ENCODE measurements around the gene RGS12. TPM values are rescaled to one million over a fixed set of nuclear protein-coding genes. Genes with fewer than 3 reads are reported as not detected.
A peak's percentile ranks its signal among the peaks of the same experiment; 100 is the strongest.

RGS12 gene
- total RNA-seq, 1 experiment from 2014 or later: 16.9 TPM

GRCh38 chr4:3283916-3284315 lies 8.9 kb upstream of the RGS12 start:
- DNase-seq: peak; percentile 33
- Histone ChIP-seq H3K14ac (ENCODE audit: insufficient read depth, low read length) (no peak overlapping the region), H3K79me1 (ENCODE audit: insufficient read depth, low read depth, low read length, poor library complexity, severe bottlenecking) (no peaks in the 10 kb centered on the region), H2BK120ac (ENCODE audit: low read depth, low read length, poor library complexity, severe bottlenecking) (no peak overlapping the region), H2AFZ (ENCODE audit: low read length) (no peak overlapping the region), H3K56ac (ENCODE audit: insufficient read length, low read depth, low read length) (no peak overlapping the region), H4K5ac (ENCODE audit: insufficient read length, low read depth, low read length) (no peak overlapping the region), H3K4ac (ENCODE audit: low read depth, low read length) (no peak overlapping the region), H3K27ac (ENCODE audit: insufficient read length, low read depth, low read length) (no peak overlapping the region), H3K27me3 (ENCODE audit: insufficient read depth, low read length) (no peaks in the 10 kb centered on the region), H3K79me2 (ENCODE audit: insufficient read depth, low read length) (no peaks in the 10 kb centered on the region), H3K9ac (ENCODE audit: extremely low read depth, insufficient read length, low read length) (no peak overlapping the region), H4K8ac (replicated peaks; ENCODE audit: insufficient read length, low read depth, low read length) (no peak overlapping the region), H3K9me3 (ENCODE audit: control insufficient read depth, low read depth, low read length) (no peaks in the 10 kb centered on the region), H2BK15ac (ENCODE audit: low read depth, low read length) (no peak overlapping the region), H3T11ph (ENCODE audit: low read length) (no peak overlapping the region), H3K23me2 (ENCODE audit: insufficient read length, low read depth, low read length, poor library complexity, severe bottlenecking) (no peaks in the 10 kb centered on the region), H4K91ac (ENCODE audit: insufficient read length, low read depth, low read length) (no peak overlapping the region), H3K18ac (ENCODE audit: insufficient read length, low read depth, low read length) (no peak overlapping the region), H2BK20ac (ENCODE audit: low read depth, low read length, poor library complexity, severe bottlenecking) (no peak overlapping the region), H3K4me1 (ENCODE audit: insufficient read depth, low read length) (no peaks in the 10 kb centered on the region), H4K20me1 (ENCODE audit: control insufficient read depth, insufficient read depth, insufficient read length) (no peaks in the 10 kb centered on the region), H2BK12ac (ENCODE audit: insufficient read length, low read depth, low read length) (no peak overlapping the region), H3K23ac (ENCODE audit: insufficient read length, low read depth, low read length) (no peak overlapping the region), H2BK5ac (ENCODE audit: insufficient read length, low read length) (no peak overlapping the region), H3K4me2 (ENCODE audit: insufficient read depth, insufficient read length, low read length) (no peak overlapping the region), H2AK5ac (ENCODE audit: insufficient read length, low read length) (no peak overlapping the region)
- Mint-ChIP-seq H3K36me3 (ENCODE audit: insufficient read depth in 1 of 3, low read depth in 3 of 3) (peaks cover 1 to 6% (median 3%) of the 10 kb centered on the region in 3 experiments; a peak in 4 of 7 replicates), H3K9me3 (peaks cover 14% of the 10 kb centered on the region in 2 experiments), H3K4me1 (peaks cover 0 to 3% of the 10 kb centered on the region in 2 experiments; a peak in 1 of 4 replicates), H3K27me3 (ENCODE audit: low read depth) (peaks cover 42% of the 10 kb centered on the region), H3K4me3 (no peak overlapping the region), H3K27ac (no peak overlapping the region)
- no CpG with 5 or more reads among the region's 13 CpGs for WGBS (ENCODE audit: extremely low coverage, insufficient read length, low lambda C conversion rate)
- no peak for TF ChIP-seq CTCF (conservative IDR thresholded peaks at IDR 0.05)

All from H9 (cell line).